Upper lobe of right lung (tissue), 1 donor: Measurements from ENCODE around the gene ADARB1. TPM values are rescaled to one million over a fixed set of nuclear protein-coding genes. Genes with fewer than 3 reads are reported as not detected.
A peak's percentile ranks its signal among the peaks of the same experiment; 100 is the strongest.

Experiments used
- ATAC-seq: fragments of 200-7000 bp; cut with Tn5 transposase; one replicate; pipeline ENCODE4 v1.9.1; 2020; ENCODE audit warnings: mild to moderate bottlenecking, moderate library complexity
- DNase-seq: peaks from one replicate; pipeline ENCODE4 v3.0.0-alpha.2; 2020
- H3K27ac ChIP-seq: fragments of 200-600 bp; one replicate; pipeline ENCODE4 v1.8.0; 2022
- H3K27me3 ChIP-seq: fragments of 200-600 bp; one replicate; pipeline ENCODE4 v1.8.0; 2022; ENCODE audit warnings: mild to moderate bottlenecking
- H3K36me3 ChIP-seq: fragments of 200-600 bp; one replicate; pipeline ENCODE4 v1.8.0; 2022
- H3K4me1 ChIP-seq: fragments of 200-600 bp; one replicate; pipeline ENCODE4 v1.8.0; 2022
- H3K4me3 ChIP-seq: fragments of 200-600 bp; one replicate; pipeline ENCODE4 v1.8.0; 2022; ENCODE audit warnings: mild to moderate bottlenecking
- H3K9me3 ChIP-seq: fragments of 200-600 bp; one replicate; pipeline ENCODE4 v1.8.0; 2022
- CTCF ChIP-seq: fragments of 200-600 bp; IDR thresholded peaks from one replicate; pipeline ENCODE4 v1.8.0; 2022; ENCODE audit warnings: antibody characterized with exemption
- intact Hi-C: fragments of 100-400 bp; cut with DNase I; formaldehyde crosslinking; loops from one replicate; pipeline ENCODE4 v1.11.0; 2022
- total RNA-seq: library from RNA; stranded (reverse); fragmentation: NEBNext Ultra II Directional; extraction: Animal tissue kit (Norgen Biotek cat#: 25700); gene quantifications from one replicate; pipeline ENCODE4 v1.2.1, GENCODE V29; 2021
- donor health status: DM: no; HTN: yes; CAD: no; lungs with severe emphysema.

Gene ADARB1
- total RNA-seq, 1 donor from 2014 or later, result 73.6 TPM

GRCh38 chr21:45220071-45220481, 145.7 kb downstream of the ADARB1 start:
- Histone ChIP-seq H3K27ac (no peak overlapping the region), H3K27me3 (no peaks in the 10 kb centered on the region), H3K9me3 (peaks cover 6% of the 10 kb centered on the region), H3K4me1 (no peaks in the 10 kb centered on the region), H3K36me3 (peaks cover 34% of the 10 kb centered on the region), H3K4me3 (no peak overlapping the region)
- ATAC-seq, result no peak
- peak; percentile 56 for DNase-seq
- intact Hi-C loops, result no loop called here
- no peak for TF ChIP-seq CTCF

DNA sequence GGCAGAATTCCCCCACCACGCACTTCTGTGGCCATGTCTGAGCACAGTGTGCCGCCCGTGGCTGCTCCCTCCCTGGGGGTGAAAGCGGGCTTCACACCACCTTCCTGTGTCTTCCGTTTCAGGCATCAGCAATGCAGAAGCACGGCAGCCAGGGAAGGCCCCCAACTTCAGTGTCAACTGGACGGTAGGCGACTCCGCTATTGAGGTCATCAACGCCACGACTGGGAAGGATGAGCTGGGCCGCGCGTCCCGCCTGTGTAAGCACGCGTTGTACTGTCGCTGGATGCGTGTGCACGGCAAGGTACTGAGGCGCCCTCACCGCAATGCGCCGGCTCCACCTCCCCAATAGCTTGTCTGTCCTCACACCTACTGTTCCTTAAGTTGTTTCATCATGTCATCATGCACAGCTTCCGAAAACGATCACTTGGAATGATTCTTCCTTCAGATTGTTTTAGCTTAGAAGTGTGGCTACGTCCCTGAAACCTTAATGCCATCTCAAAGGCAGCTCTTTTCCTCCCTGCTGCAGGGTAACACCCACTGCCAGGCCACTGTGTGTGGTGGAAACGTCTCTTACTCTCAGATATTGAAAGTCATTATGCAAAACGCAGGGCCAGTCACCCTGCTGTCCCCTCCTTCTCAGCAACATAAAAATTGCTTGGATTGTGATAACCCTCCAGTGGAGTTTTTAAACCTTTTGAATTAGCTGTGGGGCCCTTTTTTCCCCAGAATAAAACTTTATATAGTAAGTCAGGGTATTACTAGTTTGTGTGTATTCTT, 146.5 kb downstream of the ADARB1 start:
- Histone ChIP-seq H3K36me3 (peaks cover 34% of the 10 kb centered on the region), H3K4me1 (no peaks in the 10 kb centered on the region), H3K27ac (no peak overlapping the region), H3K9me3 (peaks cover 6% of the 10 kb centered on the region), H3K27me3 (no peaks in the 10 kb centered on the region), H3K4me3 (no peak overlapping the region)
- DNase-seq, result peak; percentile 62
- TF ChIP-seq CTCF, result no peak
- ATAC-seq, result no peak
- intact Hi-C loops, result no loop called here

GRCh38 chr21:45222001-45222400, 147.6 kb downstream of the ADARB1 start:
- peaks cover 4% of the 10 kb centered on the region for H3K9me3 ChIP-seq
- no peaks in the 10 kb centered on the region for H3K27me3 ChIP-seq
- no peaks in the 10 kb centered on the region for H3K4me1 ChIP-seq
- no peak for ATAC-seq
- H3K27ac ChIP-seq, result no peak overlapping the region
- H3K36me3 ChIP-seq, result peaks cover 34% of the 10 kb centered on the region
- TF ChIP-seq CTCF, result no peak
- intact Hi-C loops, result no loop called here
- no peak overlapping the region for H3K4me3 ChIP-seq
- DNase-seq, result no peak

DNA sequence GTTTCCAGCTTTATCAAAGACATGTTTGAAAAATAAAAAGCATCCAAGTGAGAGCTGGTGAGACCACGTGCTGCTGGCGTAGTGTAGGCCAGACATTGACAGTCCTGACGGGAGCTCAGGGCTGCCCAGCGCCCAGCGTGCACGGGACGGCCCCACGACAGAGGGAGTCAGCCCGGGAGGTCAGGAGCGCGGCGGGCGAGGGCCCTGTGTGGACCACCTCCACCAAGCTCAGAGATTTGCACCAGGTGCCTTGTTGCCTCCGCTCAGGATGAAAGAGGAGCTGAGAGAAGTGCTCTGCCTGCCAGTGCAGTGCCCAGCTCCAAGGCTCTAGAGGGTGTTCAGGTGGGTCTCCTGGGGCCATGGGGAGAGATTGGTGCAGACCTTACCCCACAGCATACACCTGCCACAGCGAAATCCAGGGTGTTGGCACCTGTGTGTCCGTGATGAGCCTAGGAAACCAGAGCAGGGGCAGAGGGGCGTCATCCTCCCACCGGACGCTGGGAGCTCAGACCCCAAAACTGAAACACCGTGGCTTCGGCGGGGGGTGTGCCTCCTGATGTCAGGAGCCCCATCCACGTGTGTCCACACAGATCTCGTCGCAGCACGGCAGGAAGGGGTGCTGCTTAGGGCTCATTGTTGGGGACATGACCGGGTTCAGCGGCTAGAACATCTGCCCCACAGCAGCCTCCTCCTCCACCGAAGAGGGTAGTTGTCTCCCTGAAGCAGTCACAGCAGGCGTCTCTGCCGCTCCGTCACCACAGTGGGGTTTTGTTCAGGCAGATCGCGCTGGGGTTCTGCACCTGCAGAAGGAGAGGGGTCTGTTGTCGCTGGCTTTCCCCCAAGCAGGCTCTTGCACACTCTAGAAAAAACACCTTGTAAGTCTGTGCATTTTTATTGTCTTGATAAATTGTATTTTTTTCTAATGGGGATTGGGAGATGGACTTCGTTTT, 149.1 kb downstream of the ADARB1 start:
- peak; percentile 57 for DNase-seq
- no peak overlapping the region for H3K27ac ChIP-seq

More for the DNA sequence above, 149.1 kb downstream of the ADARB1 start:
- intact Hi-C loops, result no loop called here
- no peak for ATAC-seq
- no peak for TF ChIP-seq CTCF
- no peaks in the 10 kb centered on the region for H3K9me3 ChIP-seq
- H3K36me3 ChIP-seq, result peaks cover 34% of the 10 kb centered on the region
- no peak overlapping the region for H3K4me3 ChIP-seq
- H3K4me1 ChIP-seq, result peaks cover 5% of the 10 kb centered on the region
- H3K27me3 ChIP-seq, result no peaks in the 10 kb centered on the region
